SKM-1 treated with dmso at 0.1 percent for 144 hours (cell line): ENCODE results near the gene IGFL4.

ENCODE experiments used
- DNase-seq: peaks from one replicate; lab custom pipeline; 2025; ENCODE audit not compliant: unreplicated experiment; lab: John Stamatoyannopoulos, UW

The IGFL4 gene

DNA sequence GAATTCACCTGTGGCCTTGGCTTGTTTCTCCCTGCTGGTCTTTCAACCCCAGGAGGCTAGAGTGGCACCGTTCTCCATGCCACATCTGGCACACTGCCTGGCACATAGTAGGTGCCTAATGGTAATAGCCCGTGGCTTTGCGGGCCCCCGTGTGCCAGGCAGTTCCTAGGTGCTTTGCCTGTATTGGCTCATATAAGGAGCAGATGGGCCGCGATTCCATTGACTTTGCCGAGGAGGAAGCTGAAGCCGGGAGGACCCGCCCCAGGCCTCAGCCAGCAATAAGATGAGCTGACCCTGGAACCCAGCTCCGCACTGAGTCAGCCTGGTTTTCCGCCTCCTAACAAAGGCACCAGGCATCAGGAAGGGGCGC lies 18.8 kb downstream of the IGFL4 start:
- no peak for DNase-seq

DNA sequence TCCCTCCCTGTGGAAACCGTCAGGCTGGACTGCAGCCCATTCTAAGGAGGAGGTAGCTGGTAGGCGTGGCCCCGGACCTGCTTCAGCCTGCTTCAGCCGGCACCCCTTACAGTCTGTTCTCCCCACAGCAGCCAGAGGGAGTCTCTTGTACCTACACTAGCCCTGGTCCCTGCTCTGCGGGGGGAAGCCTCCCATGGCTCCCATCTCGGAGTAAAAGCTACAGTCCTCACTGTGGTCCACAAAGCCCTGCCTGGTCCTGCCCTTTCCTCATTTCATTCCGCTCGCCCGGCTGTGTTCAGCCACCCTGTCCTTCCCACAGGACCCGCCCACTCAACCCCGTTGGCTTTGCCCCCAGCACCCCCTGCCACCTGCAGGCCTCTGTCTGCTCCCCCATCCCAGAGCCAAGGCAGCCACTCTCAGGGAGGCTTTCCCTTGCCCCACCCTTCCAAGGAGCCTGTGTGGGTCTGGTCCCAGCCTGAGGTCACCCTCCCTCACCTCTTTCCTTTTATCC lies 19.2 kb downstream of the IGFL4 start:
- DNase-seq = no peak

DNA sequence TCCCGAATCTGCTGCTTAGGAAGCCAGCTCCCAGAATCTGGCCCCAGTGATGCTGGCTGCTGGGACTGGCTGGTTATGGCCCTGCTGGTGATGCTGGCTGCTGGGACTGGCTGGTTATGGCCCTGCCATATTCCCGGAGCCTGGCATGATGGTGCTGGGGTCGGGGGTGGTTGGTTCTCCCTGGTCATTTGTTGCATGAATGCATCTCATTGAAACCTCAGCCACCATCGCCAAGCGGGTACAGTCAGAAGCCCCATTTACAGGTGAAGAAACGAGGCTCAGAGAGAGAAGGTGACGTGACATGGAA lies 20.0 kb downstream of the IGFL4 start:
- DNase-seq = no peak

GRCh38 chr19:46019270-46019669 lies 21.5 kb downstream of the IGFL4 start:
- no peak for DNase-seq

GRCh38 chr19:46018729-46019251 lies 22.0 kb downstream of the IGFL4 start:
- no peak for DNase-seq

DNA sequence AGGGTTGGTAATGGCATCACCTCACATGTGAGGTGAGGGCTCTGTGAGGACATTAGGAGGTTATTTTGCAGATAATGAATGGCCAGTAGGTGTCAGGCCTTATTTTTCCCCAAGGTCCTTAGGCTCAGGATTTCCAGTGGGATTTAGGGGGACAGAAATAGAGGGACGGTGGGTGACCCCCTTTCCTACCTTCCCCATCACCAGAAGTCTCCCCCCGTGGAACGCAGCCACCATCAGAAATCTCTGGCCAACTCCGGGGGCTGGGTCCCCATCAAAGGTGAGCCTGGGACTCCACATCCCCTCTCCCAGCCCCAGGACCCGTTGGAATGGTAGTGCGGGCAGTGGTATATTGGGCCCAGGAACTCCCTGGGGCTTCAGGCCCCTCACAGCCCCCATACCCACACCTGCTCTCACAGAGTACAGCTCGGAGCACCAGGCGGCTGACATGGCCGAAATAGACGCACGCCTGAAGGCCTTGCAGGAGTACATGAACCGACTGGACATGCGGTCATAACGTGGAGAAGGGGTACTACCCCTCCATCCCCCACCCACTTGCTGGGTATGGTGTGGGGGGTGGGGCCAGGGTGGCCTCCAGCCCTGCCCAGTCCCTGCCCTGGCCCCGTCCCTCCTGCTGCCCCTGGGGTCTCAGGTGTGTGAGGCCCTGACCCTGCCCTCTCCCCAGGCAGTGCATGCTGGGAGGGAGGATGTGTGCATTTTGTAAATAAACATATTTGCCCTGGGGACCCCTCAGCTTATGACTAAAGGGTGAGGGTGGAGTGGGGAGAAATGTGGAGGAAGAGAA lies 22.7 kb downstream of the IGFL4 start:
- DNase-seq = no peak

DNA sequence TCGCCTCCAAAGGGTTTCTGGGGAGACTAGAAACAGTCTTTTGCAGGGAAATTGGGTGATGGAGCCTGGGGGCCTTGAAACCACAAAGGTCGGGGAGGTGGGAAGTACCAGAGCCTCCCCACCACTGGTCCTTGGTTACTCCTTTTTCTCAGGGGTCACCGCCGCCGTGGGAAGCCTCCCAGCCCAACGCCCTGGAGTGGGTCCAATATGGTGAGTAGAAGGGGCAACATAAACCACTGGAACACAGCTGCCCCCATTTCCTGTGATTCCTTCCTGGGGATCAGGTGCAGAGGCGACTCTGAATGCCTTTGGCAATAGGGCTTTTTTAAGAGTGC lies 23.7 kb downstream of the IGFL4 start:
- no peak for DNase-seq

- DNase-seq = peak; percentile 15
Measured at GRCh38 chr19:46016426-46017094, 24.2 kb downstream of the IGFL4 start.

GRCh38 chr19:46015687-46016425 lies 24.9 kb downstream of the IGFL4 start:
- DNase-seq = no peak

DNA sequence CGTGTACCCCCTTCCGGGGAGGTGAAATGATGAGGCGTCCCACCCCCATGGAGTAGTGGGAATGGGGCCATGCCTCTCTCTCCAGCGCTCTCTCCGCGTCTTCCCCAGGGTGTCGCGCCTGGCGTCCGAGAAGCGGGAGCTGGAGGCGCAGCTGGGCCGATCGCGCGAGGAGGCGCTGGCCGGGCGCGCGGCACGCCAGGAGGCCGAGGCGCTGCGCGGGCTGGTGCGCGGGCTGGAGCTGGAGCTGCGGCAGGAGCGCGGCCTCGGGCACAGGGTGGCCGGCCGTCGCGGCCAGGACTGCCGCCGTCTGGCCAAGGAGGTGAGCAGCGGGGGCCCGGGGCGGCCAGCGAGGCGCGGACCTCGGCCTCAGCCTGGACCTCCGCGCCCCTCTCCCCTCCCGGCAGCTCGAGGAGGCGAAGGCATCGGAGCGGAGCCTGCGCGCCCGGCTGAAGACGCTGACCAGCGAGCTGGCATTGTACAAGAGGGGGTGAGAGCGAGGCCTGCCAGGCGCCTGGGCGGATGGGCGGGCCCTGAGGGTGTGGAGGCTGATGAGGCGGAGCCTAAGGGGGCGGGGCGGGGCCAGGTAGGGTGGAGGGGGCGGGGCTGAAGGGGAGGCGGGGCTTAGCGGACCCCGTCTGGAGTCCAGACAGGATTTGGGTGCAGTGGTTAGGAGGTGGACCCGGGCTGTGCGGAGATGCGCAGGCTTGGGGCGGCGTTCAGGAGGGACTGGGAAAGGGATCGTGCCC lies 25.7 kb downstream of the IGFL4 start:
- no peak for DNase-seq

DNA sequence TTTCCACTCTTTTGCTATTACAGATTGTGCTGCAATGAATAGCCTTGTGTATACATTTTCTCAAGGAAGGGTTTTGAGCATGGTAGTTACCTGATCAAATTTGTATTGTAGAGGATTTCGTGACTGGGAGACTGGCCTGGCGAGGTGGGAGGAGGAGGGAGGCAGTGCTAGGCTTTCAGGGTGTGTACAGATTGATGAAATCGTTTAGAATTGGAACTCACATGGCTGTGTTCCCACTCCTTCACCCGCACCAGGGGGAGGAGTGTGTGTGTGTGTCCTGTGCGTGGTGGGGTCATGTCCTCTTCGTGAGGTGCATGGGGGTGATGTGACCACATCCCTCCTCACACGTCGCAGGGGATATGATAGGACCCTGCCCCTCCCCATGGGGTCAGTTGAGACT lies 26.3 kb downstream of the IGFL4 start:
- no peak for DNase-seq

GRCh38 chr19:46009530-46010510 lies 31.0 kb downstream of the IGFL4 start:
- DNase-seq = no peak

- no peak for DNase-seq
Measured at GRCh38 chr19:46006411-46006810, 34.4 kb downstream of the IGFL4 start.

GRCh38 chr19:46002678-46003275 lies 38.0 kb downstream of the IGFL4 start:
- DNase-seq = no peak

DNA sequence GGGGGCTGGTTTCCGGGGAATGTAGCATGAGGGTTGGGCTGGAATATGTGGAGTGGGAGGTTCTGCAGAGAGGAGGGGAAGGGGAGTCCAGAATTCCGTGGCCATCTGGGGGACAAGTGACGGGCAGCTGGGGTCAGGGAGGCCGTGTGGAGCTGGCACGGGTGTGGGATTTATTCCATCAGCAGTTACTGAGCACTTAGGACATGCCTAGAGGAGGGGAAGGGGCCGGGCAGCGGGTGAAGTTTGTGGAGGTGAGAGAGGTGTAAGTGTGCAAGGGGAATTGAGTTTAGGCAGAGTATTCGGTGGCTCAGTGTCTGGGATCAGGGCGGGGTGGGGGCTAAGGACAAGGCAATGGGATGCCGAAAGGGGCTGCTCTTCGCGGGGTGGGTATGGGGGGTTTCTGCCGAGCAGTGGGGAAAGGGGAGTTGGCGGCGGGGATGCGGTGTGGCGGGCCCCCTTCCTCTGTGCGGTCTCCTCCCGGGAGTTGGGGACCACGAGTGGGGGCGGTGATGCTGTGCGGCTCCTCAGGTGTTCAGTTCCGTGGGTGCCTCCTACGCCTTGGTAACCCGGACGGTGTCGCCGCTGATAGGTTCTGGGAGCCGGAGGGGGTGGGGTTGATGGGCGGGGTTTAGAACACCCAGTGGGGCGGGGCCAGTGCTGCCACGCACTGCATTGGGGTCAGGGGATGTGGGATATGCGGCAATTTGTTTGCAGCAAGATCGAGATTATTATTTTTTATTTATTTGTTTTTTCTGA lies 40.1 kb downstream of the IGFL4 start:
- no peak for DNase-seq

DNA sequence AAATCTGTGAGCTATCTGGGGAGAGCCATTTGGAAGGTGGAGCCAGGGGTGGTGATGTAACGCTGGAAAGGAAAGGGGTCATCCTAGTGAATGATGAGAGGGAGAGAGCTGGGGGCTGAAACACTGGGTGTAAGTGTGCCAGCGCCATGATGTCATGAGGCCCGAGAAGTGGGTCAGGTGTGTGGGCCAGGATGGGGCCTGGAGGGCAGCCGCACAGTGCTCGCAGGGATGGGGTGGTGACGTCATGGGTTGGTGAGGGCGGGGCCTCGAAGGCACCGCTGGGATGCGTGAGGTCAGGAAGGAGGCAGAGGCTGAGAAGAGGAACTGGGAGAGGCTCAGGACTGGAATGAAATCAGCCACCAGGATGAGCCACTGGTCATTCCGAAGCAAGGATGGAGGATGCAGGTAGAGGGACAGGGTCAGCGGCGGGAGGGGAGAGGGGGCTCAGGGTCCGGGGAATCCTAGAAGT lies 41.1 kb downstream of the IGFL4 start:
- no peak for DNase-seq

GRCh38 chr19:45998834-45999233 lies 42.0 kb downstream of the IGFL4 start:
- no peak for DNase-seq

- no peak for DNase-seq
Measured at GRCh38 chr19:45996933-45997332, 43.9 kb downstream of the IGFL4 start.
